Fibroblast of skin of back (primary cell): Measurements from ENCODE around the gene RNF44.
"Not testable (repeated sequence)": the region's sequence is repeated elsewhere in the genome, so short reads cannot be mapped to it uniquely, and the experiment has no call there.

Experiments used
- DNase-seq: peaks from one replicate; pipeline ENCODE4 v3.0.0-alpha.2; 2013

The RNF44 gene

DNA sequence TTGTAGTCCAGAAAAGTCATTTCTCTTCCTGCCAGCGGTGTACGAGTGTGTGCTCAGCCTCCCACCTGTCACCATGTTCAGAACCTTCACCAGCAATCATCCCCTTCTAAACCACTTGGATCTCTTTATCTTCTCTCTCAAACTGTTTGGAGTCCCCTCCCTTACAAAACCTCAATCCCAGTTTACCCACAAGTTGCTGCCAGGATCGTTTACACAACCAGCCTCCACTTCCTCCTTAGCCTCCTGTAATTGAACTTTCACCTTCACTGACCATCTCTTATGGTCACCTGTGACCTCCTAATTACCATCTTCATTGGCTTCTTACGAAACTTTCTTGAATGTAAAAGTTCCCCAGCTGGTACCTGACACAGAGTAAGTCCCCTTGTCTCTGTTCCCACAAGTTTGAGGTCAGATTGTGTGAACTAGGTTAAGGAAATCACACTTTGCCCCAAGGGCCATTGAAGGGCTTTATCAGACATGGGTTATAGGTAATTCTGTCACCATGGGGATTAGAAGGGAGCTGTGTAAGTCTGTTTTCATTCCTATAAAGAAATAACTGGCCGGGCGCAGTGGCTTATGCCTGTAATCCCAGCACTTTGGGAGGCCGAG lies 20.0 kb downstream of the RNF44 start:
- DNase-seq, result no peak

DNA sequence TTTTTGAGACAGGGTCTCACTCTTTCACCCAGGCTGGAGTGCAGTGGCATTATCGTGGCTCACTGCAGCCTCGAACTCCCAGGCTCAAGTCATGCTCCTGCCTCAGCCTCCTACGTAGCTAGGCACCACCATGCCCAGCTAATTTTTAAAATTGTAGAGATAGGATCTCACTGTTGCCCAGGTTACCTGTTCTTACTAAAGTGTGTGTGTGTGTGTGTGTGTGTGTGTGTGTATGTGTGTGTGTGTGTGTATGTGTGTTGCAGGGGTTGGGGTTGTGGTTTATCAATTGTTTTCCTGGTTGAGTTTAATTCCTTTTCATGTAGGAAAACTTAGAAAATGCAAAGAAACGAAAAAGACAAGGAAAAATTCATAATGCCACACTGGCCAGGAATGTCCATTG lies 21.8 kb downstream of the RNF44 start:
- no peak for DNase-seq

DNA sequence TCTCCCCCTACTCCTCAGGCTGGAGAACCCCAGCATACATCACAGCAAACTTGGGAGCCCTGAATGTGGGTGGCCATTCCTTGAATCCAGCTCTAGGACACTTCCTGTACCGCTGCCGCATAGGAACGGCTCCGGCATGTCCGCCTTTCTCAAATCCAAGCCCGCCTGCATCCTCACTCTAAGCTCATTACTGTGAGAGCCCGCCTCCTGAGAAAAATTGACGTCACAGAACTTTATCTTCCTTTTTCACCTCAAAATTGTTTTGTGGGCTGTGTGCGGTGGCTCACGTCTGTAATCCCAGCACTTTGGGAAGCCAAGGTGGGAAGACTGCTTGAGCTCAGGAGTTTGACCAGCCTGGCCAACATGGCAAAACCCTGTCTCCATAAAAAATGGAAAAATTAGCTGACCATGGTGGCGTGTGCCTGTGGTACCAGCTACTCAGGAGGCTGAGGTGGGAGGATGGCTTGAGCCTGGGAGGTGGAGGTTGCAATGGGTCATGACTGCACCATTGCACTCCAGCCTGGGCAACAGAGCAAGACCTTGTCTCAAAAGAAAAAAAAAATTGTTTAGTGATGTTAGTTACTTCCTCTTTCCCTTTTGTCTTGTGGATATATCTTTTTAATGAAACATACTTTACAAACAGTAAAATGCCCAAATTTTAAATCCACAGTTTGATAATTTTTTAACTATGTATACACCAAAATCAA lies 22.8 kb downstream of the RNF44 start:
- DNase-seq, result no peak

DNA sequence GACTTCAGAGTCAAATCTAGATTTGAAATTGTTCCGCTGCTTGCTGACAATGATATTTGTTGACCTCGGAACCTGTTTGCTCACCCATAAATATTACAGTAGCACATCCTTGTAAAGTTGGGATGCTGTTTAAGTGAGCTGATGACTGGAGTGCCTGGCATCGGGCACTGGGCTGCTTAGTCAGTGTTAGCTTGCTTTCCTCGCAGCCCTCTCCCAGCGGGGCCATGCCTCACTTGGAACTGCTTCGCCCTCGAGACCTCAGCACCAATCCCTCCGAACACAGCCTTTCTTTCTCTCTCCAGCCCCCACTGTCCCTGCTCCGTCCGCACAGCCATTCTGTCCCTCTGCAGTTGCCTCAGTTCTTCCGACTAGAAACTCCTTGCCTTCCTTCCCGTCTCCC lies 23.4 kb downstream of the RNF44 start:
- DNase-seq, result no peak

DNA sequence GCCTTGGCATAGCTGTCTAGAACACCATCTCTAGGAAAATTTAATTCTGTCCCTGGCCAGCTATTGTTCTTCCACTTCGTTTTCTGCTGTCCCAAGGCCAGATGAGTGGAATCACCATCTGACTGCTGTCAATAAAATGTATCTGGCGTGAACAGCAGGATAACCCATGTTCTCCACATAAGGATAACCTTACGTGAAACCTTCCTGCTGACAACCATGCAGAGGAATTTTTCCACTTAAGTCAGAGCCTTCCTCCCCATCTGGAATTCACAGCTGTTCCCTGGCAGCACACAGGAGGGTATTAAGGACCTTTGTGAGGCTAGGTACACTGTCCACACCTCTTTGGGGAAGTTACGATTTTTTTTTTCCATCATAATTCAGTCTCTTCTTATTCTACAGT lies 28.6 kb downstream of the RNF44 start:
- no peak for DNase-seq

DNA sequence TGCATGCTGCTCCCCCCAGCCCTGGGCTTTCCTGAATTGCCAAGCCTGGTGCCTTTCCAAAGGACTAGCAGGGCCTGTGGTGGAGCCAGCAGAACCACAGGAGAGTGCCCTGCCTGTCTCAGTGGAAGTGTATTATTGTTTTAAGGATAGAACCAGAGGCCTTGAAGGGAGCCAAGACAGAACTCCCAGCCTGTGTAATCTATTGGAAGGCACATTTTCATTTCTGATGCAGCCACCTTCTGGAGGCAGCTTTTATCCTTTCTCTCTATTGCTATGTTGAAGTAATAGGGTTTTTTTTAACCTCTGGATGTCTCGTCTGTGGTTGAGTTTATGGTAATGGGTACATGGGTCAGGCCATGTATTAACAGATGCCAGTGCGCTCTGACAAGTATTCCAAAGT lies 29.3 kb downstream of the RNF44 start:
- no peak for DNase-seq

DNA sequence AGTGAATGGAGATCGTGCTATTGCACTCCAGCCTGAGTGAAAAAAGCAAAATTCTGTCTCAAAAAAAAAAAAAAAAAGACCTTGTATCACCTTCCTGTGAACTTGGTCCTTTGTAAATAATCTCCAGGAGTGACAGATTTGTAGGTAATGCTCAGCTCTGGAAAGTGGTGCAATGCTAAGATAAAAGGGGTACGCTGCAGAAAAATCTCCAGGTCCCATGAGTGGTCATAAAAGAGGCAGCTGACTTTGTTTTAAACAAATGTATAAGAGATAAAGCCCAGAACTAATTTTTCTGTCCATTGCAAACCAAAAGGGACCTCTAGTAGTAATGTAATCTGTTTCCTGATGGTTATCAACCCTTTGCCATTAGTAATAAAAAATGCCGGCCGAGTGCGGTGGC lies 33.7 kb downstream of the RNF44 start:
- DNase-seq, result no peak

DNA sequence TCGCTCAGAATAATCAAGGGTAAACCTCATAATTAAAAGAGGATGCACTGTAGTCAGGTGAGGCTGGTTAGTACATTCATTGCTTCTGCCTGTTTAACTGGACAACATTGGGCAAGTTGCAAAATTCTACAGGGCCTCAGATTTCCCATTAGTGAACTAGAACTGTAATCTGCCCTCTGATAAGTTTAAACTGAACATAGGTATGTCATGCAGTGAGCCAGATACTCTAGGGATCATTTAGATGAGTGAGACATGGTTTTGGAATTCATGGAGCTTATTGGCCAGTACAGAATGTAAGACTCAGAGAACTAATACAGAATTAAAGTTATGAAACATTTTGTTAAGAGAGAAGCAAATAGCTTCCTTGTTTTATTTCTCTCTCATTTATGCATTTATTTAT lies 35.9 kb downstream of the RNF44 start:
- peak; percentile 76 for DNase-seq

DNA sequence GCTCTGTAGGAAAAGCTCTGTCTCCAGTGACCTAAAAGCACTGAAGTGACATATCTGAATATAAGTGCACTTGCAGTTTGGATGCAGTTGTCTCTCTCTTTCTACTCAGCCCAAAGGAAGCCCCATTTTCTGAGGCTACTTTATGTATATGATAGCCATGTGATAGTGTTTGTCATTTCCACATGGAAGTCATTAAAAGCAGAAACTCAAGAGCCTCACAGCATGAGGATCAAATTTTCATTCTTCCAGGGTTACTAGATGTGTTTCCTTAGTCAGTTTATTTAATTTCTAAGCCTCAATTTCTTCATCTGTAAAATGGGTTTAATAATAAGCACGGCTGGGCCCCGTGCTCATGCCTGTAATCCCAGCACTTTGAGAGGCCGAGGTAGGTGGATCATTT lies 36.7 kb downstream of the RNF44 start:
- no peak for DNase-seq

DNA sequence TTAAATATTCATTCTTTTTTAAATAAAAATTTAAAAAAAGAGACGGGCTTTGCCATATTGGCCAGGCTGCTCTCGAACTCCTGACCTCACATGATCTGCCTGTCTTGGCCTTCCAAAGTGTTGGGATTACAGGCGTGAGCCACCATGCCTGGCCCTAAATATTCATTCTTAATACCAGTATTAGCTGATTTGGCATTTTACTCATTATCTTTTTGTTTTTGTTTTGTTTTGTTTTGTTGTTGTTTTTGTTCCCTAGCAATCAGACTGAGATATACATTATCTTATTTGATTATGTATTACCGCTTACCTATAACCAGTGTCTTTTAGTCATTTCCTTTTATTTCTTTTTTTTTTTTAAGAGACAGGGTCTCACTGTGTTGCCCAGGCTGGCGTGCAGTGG lies 37.9 kb downstream of the RNF44 start:
- no peak for DNase-seq

DNA sequence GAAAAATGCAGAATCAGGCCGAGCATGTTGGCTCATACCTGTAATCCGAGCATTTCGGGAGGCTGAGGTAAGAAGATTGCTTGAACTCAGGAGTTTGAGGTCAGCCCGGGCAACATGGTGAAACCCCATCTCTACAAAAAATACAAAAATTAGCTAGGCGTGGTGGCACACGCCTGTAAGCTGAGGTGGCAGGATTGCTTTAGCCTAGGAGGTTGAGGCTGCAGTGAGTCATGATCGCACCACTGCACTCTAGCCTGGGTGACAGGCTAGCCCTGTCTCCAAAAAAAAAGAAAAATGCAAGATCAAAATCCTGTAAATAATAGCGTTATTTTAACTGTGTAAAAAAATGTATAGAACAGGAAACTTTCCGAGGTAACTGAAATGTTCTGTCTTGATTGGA lies 39.4 kb downstream of the RNF44 start:
- peak; percentile 39 for DNase-seq

DNA sequence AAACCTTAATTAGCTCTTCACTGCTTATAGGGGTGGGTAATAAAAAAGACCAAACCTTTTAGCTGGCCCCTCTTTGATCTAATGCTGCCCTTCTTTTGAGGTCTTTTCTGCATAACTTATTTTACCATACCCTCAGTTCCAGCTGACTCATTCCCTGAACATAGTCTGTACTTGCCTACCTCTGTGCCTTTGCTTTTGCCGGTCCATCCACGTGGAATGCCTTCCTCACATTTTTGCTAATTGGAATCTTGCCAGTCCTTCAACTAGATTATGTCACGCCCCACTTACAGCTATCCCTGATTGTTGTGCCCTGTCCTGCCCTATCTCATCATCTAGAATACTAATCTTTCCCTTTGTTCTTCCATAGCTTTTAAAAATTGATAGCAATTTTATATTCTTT lies 44.8 kb downstream of the RNF44 start:
- peak; percentile 9 for DNase-seq

DNA sequence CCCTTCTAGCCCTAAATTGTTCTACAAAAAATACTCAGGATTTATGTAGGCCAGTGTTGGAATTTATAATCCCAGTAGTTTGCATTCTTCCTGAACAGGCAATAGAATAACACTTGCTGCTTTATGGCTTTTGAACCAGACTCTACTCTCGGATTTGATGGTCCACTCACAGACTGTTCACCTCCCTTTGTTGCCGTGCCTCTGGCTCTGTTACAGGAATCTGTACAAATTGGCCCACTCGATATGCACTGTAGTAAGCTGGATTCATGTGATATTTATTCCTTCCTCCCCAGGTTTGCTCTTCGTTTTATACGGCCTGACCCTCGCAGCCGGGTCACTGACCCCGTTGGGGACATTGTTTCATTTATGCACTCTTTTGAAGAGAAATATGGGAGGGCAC lies 45.3 kb downstream of the RNF44 start:
- no peak for DNase-seq

DNA sequence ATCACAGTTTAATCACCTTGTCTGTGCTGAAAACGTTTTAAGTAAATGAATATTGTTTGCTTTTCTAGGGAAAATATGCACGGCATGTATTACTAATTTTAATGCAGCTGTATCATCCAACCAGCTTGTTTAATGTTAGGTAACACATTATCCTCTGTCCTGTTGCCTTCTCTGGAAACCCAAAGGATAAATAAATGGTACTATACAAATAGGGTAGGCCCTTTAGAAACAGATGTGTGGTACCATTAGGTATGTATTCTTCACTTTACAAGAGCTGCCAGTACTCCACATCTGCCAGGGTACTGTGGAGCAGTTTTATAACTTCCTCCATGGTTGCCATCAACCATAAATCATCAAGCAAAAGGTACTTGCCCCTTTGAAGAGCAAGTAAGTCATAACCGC lies 46.1 kb downstream of the RNF44 start:
- DNase-seq, result no peak

DNA sequence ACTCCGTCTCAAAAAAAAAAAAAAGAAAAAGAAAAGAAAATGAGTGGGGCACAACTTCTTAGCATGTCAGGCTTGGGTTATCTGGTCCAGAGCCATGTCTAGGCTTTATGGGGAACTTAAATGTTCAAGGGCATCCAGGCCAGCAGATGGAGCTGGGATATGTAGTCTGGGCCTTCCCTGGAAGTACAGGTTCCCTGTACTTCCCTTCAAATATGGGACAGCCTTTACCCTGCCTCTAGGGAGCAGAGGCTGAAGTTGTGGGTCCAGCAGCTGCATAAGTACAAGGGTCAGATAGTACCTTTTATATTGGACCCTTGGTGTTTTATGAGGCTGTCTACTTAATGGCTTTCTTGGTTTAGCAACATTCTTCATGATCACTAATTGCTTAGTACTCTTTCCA lies 46.9 kb downstream of the RNF44 start:
- no peak for DNase-seq

DNA sequence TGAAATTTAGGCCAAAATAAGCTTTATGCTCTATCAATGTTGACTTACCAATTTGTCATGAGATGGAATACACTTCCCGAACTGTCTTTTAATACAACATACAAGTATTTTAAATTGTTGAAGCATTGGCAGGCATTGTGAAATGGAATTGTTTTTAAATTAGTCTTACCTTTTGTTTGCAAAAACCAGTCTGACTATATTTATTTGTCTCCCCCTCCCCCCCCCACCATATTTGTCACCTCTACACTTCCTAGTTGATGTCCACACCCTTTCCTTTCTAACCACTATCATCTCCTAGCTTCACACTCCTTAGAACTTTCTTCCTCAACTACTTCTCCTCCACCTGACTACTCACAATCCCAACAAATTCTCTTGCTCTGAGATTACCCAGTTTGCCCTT lies 48.1 kb downstream of the RNF44 start:
- no peak for DNase-seq

DNA sequence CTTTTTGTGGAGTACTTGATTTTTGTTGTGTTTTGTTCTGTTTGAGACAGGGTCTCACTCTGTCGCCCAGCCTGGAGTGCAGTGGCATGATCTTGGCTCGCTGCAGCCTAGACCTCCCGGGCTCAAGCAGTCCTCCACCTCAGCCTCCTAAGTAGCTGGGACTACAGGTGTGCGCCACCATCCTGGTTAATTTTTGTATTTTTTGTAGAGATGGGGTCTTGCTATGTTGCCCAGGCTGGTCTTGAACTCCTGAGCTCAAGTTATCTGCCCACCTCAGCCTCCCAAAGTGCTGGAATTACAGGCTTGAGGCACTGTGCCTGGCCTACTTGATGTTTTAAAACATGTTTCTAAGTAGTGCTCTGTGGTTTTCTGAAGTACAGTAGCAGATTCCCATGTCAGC lies 50.0 kb downstream of the RNF44 start:
- not testable (repeated sequence) for DNase-seq

DNA sequence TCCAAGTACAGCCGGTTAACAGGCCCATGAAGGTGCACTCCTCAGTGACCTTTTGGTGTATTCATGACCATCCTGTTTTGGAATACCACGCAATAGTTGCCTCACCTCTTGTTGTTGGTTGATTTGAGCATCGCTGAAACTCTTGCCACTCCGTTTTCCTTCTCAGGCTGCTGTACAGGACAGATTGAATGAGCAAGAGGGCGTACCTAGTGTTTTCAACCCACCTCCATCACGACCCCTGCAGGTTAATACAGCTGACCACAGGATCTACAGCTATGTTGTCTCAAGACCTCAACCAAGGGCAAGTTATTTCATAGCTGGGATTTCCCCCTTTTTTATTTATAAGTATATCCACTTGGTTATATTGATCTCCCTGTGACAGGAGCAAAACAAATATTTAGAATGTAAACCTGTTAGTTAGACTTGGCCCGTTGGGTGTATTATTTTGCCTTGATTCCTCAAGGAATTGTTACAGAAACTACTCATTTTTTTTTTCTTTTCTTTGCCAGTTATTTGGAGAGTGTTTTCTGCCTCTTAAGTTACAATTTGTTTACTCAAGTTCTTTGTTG lies 50.9 kb downstream of the RNF44 start:
- no peak for DNase-seq

DNA sequence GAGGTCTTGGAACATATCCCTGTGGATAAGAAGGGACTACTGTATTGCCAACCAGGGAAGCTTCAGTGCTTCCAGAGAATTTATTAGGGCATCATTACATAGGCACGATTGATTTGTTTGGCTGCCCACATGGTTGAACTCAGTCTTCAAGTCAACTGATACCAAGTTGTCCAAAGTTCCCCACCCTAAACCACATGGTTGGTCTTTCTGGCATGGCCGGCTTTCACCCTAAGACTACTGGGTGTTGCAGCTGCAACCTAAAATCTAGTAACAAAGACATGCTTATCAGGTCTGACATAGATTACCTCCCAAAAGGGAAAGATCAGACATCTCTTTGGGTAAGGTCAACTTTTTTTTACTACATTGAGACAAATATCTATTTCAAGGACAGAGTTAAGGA lies 52.0 kb downstream of the RNF44 start:
- no peak for DNase-seq

DNA sequence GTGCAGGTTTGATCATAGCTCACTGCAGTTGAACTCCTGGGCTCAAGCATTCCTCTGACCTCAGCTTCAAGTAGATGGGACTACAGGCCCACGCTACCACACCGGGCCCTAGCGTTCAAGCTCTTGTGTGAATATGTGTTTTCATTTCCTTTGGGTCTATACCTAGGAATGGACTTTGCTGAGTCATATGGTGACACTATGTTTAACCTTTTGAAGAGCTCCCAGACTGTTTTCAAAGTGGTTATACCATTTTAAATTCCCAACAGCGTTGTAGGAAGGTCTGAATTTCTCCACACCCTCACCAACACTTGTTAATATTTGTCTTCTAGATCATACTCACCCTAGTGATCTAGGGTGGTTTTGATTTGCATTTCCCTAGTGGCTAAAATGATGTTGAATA lies 55.5 kb downstream of the RNF44 start:
- no peak for DNase-seq
